Endothelial cell of umbilical vein (primary cell): ENCODE data around the gene WIZ. TPM values are rescaled to one million over a fixed set of nuclear protein-coding genes. Genes with fewer than 3 reads are reported as not detected.

Source experiments
- BruUV-seq: library from RNA; stranded (reverse); fragments of 400-500 nt; replicated peaks from 2 replicates; lab custom pipeline; 2021; lab: Mats Ljungman, UMichigan
- CTCF ChIA-PET: fragments of 300-600, 350-600 bp; sonication (Branson Sonifier 250); formaldehyde crosslinking; loops from one replicate; lab custom pipeline; 2021; ENCODE audit warnings: antibody characterized with exemption, inconsistent platforms; lab: Charles Lee
- POLR2A ChIA-PET: fragments of 300-600, 350-600 bp; sonication (Branson Sonifier 250); formaldehyde crosslinking; loops from one replicate; lab custom pipeline; 2021; ENCODE audit warnings: antibody characterized with exemption, inconsistent platforms; lab: Charles Lee
- DNase-seq: peaks from one replicate; pipeline ENCODE4 v3.0.0-alpha.2; 2011; ENCODE audit warnings: low read depth, low spot score
- FAIRE-seq: peaks from 2 replicates; lab custom pipeline; 2011; peaks lifted over from hg19 to GRCh38; lab: Jason Lieb, UNC
- H2AFZ ChIP-seq: 2 replicates; pipeline ENCODE4 v1.6.0; 2012; ENCODE audit warnings: low read depth, low read length, control low read depth, inconsistent platforms
- H3K27ac ChIP-seq: 2 replicates; pipeline ENCODE4 v1.5.1; 2011; ENCODE audit warnings: low read depth, mild to moderate bottlenecking, control low read depth, low read length, moderate library complexity; ENCODE audit not compliant: insufficient read depth
- H3K27me3 ChIP-seq, 2 experiments: 2 replicates each; pipeline versions ENCODE4 v1.6.0 to v1.6.1; 2011; ENCODE audit warnings: low read length in 2 of 2, mixed read lengths in 1 of 2; ENCODE audit not compliant: control insufficient read depth in 2 of 2, insufficient read depth in 2 of 2
- H3K36me3 ChIP-seq, 2 experiments: 2 replicates in 1 of 2; 3 replicates in 1 of 2; pipeline ENCODE4 v1.5.1; 2011; ENCODE audit warnings: low read length in 2 of 2, mild to moderate bottlenecking in 1 of 2, moderate library complexity in 1 of 2; ENCODE audit not compliant: control insufficient read depth in 2 of 2, insufficient read depth in 2 of 2; ENCODE audit errors: extremely low read depth in 1 of 2
- H3K4me1 ChIP-seq: 3 replicates; pipeline ENCODE4 v1.5.1; 2011; ENCODE audit warnings: mild to moderate bottlenecking, low read length; ENCODE audit not compliant: control insufficient read depth, insufficient read depth; ENCODE audit errors: extremely low read depth
- H3K4me2 ChIP-seq: 2 replicates; pipeline ENCODE4 v1.6.1; 2011; ENCODE audit warnings: low read length, control low read depth, mixed read lengths; ENCODE audit not compliant: insufficient read depth
- H3K4me3 ChIP-seq, 3 experiments: fragments of 200-600 bp in 1 of 3; sonication (generic), shearing (Covaris generic) in 1 of 3; replicated peaks in 1 of 3; 2 replicates each; pipeline ENCODE4 v1.5.1; 2011 to 2016; ENCODE audit warnings: control low read depth in 3 of 3, low read length in 3 of 3, mild to moderate bottlenecking in 2 of 3, inconsistent platforms in 1 of 3, low read depth in 1 of 3, moderate library complexity in 1 of 3; ENCODE audit not compliant: insufficient read depth in 1 of 3
- H3K79me2 ChIP-seq: 2 replicates; pipeline ENCODE4 v1.6.0; 2012; ENCODE audit warnings: low read length, inconsistent platforms; ENCODE audit not compliant: control insufficient read depth, insufficient read depth
- H3K9ac ChIP-seq: replicated peaks from 2 replicates; pipeline ENCODE3; 2011; ENCODE audit warnings: low read length, control low read depth; ENCODE audit not compliant: insufficient read depth; ENCODE audit errors: extremely low read depth
- H3K9me1 ChIP-seq: replicated peaks from 3 replicates; pipeline ENCODE4 v1.6.0; 2011; ENCODE audit warnings: mild to moderate bottlenecking, low read length; ENCODE audit not compliant: control insufficient read depth, insufficient read depth; ENCODE audit errors: extremely low read depth
- H3K9me3 ChIP-seq: replicated peaks from 2 replicates; pipeline ENCODE4 v1.5.1; 2012; ENCODE audit warnings: low read length, inconsistent platforms; ENCODE audit not compliant: control insufficient read depth, insufficient read depth
- H4K20me1 ChIP-seq: replicated peaks from 2 replicates; pipeline ENCODE3; 2011; ENCODE audit warnings: mild to moderate bottlenecking, low read length; ENCODE audit not compliant: control insufficient read depth, insufficient read depth; ENCODE audit errors: extremely low read depth
- CTCF ChIP-seq, 2 donors: IDR thresholded peaks; 1 replicate in 1 of 2; 2 replicates in 1 of 2; pipeline ENCODE4 v1.5.1; 2011; ENCODE audit warnings: low read length in 2 of 2, mild to moderate bottlenecking in 2 of 2, moderate library complexity in 2 of 2, control low read depth in 1 of 2, inconsistent platforms in 1 of 2, low read depth in 1 of 2; ENCODE audit not compliant: insufficient read depth in 1 of 2; ENCODE audit errors: extremely low read depth in 1 of 2
- EZH2 ChIP-seq: IDR thresholded peaks from 2 replicates; pipeline ENCODE4 v1.6.1; 2012; ENCODE audit warnings: borderline replicate concordance, low read depth, mild to moderate bottlenecking, moderate library complexity, low read length, inconsistent platforms; ENCODE audit not compliant: severe bottlenecking
- FOS ChIP-seq: IDR thresholded peaks from 2 replicates; pipeline ENCODE4 v1.6.1; 2011; ENCODE audit warnings: mild to moderate bottlenecking, low read length, moderate library complexity, borderline replicate concordance; ENCODE audit not compliant: insufficient read depth
- GATA2 ChIP-seq: IDR thresholded peaks from 2 replicates; pipeline ENCODE4 v1.7.0; 2011; ENCODE audit warnings: low read depth, mild to moderate bottlenecking, moderate library complexity, mixed read lengths, low read length; ENCODE audit not compliant: insufficient read length, insufficient read depth
- JUN ChIP-seq: IDR thresholded peaks from 2 replicates; pipeline ENCODE4 v1.6.1; 2011; ENCODE audit warnings: borderline replicate concordance, low read depth; ENCODE audit not compliant: insufficient read length, insufficient read depth
- MYC ChIP-seq: IDR thresholded peaks from one replicate; pipeline ENCODE4 v1.6.1; 2011; ENCODE audit warnings: mild to moderate bottlenecking, low read depth, low read length
- POLR2A ChIP-seq: IDR thresholded peaks from 2 replicates; pipeline ENCODE4 v1.6.1; 2012; ENCODE audit warnings: low read depth, mild to moderate bottlenecking, control low read depth, low read length
- POLR2AphosphoS5 ChIP-seq: IDR thresholded peaks from 2 replicates; pipeline ENCODE4 v1.6.1; 2012; ENCODE audit warnings: low read depth, mild to moderate bottlenecking, control low read depth, low read length, moderate library complexity; ENCODE audit not compliant: insufficient read depth
- dilution Hi-C: fragments of 300-500 bp; cut with MboI; formaldehyde crosslinking; loops from one replicate; pipeline ENCODE4 v1.15.0; 2019; ENCODE audit warnings: low sequenced_read_pairs; ENCODE audit not compliant: extremely low pct_ligation_motif_present
- intact Hi-C: fragments of 100-400 bp; cut with micrococcal nuclease; formaldehyde crosslinking; loops from one replicate; pipeline ENCODE4 v1.10.0; 2022
- polyA plus RNA-seq, 4 experiments: library from polyadenylated mRNA; depleted of rRNA in 3 of 4; stranded (reverse) in 3 of 4; unstranded in 1 of 4; fragments of >200 nt; gene quantifications; 2 replicates each; pipeline versions ENCODE4 v1.2.1 to v1.2.3, GENCODE V29; 2011 to 2012; ENCODE audit warnings: missing spikeins in 1 of 4
- total RNA-seq: library from RNA; stranded (reverse); gene quantifications from 2 replicates; pipeline ENCODE4 v1.2.3, GENCODE V29; 2021
- TF ChIP-seq, protein P1 (sequence below): IDR thresholded peaks from 2 replicates; pipeline ENCODE4 v1.6.1; 2011; ENCODE audit not compliant: insufficient read depth, insufficient read length

Gene WIZ
- total and polyA plus RNA-seq, 2 donors (not counting 3 experiments of a cell fraction or from before 2014, with no cell fraction given), result 21.0 to 47.2 TPM

GRCh38 chr19:15423130-15423529, 26.6 kb downstream of the WIZ start:
- Histone ChIP-seq H3K4me1 (peaks cover 4% of the 10 kb centered on the region), H3K79me2 (peaks cover 10% of the 10 kb centered on the region), H3K4me2 (no peak overlapping the region), H3K27me3 (no peaks in the 10 kb centered on the region), H3K9ac (no peak overlapping the region), H3K9me3 (no peaks in the 10 kb centered on the region), H2AFZ (no peak overlapping the region), H3K9me1 (no peaks in the 10 kb centered on the region), H4K20me1 (no peaks in the 10 kb centered on the region), H3K27ac (no peak overlapping the region), H3K36me3 (peaks cover 8 to 50% of the 10 kb centered on the region in 2 experiments), H3K4me3 (no peak overlapping the region)
- ChIA-PET CTCF (interaction anchor here (1.7 kb wide), 1 partner anchor 133 kb away, joined by 5 read pairs; no protein-coding TSS in a partner anchor), POLR2A (no interaction called here)
- DNase-seq, result no peak
- TF ChIP-seq POLR2AphosphoS5 (no peak), EZH2 (no peak), POLR2A (no peak)
- dilution Hi-C loops (no loop called here), intact Hi-C loops (no loop called here)
- BruUV-seq, result no TSS peak
- no peak for FAIRE-seq

- no peaks in the 10 kb centered on the region for H3K9me1 ChIP-seq
- no peaks in the 10 kb centered on the region for H4K20me1 ChIP-seq
- FAIRE-seq (no peak), DNase-seq (no peak)
- CTCF ChIA-PET, result interaction anchor here (1.3 to 1.7 kb wide), 2 partner anchors 30 to 133 kb away, joined by 3 to 5 read pairs; no protein-coding TSS in a partner anchor
- H3K4me3 ChIP-seq, result no peak overlapping the region
- dilution Hi-C loops (no loop called here), intact Hi-C loops (no loop called here)
- H3K4me2 ChIP-seq, result no peak overlapping the region
- no peaks in the 10 kb centered on the region for H3K27me3 ChIP-seq
- H3K36me3 ChIP-seq, result peaks cover 8 to 44% of the 10 kb centered on the region in 2 experiments
- no peak overlapping the region for H2AFZ ChIP-seq
- H3K4me1 ChIP-seq, result peaks cover 6% of the 10 kb centered on the region
- H3K79me2 ChIP-seq, result peaks cover 16% of the 10 kb centered on the region
- no peaks in the 10 kb centered on the region for H3K9me3 ChIP-seq
- TSS peak; percentile 2 for BruUV-seq
- no peak overlapping the region for H3K27ac ChIP-seq
- no peak overlapping the region for H3K9ac ChIP-seq
- POLR2A ChIA-PET, result interaction anchor here (0.7 kb wide), 1 partner anchor 126 kb away, joined by 3 read pairs; no protein-coding TSS in a partner anchor
- TF ChIP-seq JUN, result no peak
- TF ChIP-seq, protein P1, sequence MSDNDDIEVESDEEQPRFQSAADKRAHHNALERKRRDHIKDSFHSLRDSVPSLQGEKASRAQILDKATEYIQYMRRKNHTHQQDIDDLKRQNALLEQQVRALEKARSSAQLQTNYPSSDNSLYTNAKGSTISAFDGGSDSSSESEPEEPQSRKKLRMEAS, result no peak
- TF ChIP-seq GATA2, result no peak
- no peak for TF ChIP-seq POLR2A
- no peak for TF ChIP-seq CTCF (IDR thresholded peaks at IDR 0.05; ENCODE audit: extremely low read depth in 1 of 2, insufficient read depth in 1 of 2, low read depth in 1 of 2, low read length in 2 of 2)
- no peak for TF ChIP-seq EZH2
- TF ChIP-seq FOS, result no peak
- no peak for TF ChIP-seq POLR2AphosphoS5
- TF ChIP-seq MYC, result no peak
Measured at GRCh38 chr19:15422296-15423075, 27.3 kb downstream of the WIZ start.
